Lower leg skin (tissue), 4 donors: ENCODE measurements around the gene VANGL2. TPM values are rescaled to one million over a fixed set of nuclear protein-coding genes. Genes with fewer than 3 reads are reported as not detected.

ENCODE experiments used
- DNase-seq, 2 donors: peaks; one replicate each; pipeline ENCODE4 v3.0.0-alpha.2; 2019; ENCODE audit warnings: low spot score in 2 of 2
- H3K4me3 ChIP-seq: fragments of 200-600 bp; sonication (generic); 2 replicates; pipeline ENCODE4 v1.5.1; 2017; ENCODE audit warnings: mild to moderate bottlenecking, low read depth; ENCODE audit not compliant: poor library complexity, severe bottlenecking
- POLR2A ChIP-seq, 2 donors: fragments of 450-650 bp; IDR thresholded peaks; one replicate each; pipeline ENCODE4 v1.6.1; 2016 to 2017; ENCODE audit warnings: antibody characterized with exemption in 2 of 2, mild to moderate bottlenecking in 1 of 2, moderate library complexity in 1 of 2
- WGBS, 2 donors: methylation state at CpG; one replicate each; pipeline ENCODE4 v1.1.5; 2018; 5-methylcytosine and 5-hydroxymethylcytosine counted together
- intact Hi-C: fragments of 100-400 bp; cut with DNase I; formaldehyde crosslinking; loops from one replicate; pipeline ENCODE4 v1.15.0; 2023; ENCODE audit warnings: low total_unique reads
- total RNA-seq, 4 donors: library from RNA; depleted of rRNA; stranded (reverse); fragments of >200 nt; gene quantifications; one replicate each; pipeline ENCODE4 v1.1.0, GENCODE V29; 2016
- TF ChIP-seq, protein P1 (sequence below), 3 donors: fragments of 450-650 bp; IDR thresholded peaks; one replicate each; pipeline ENCODE4 v1.5.1; 2016; ENCODE audit warnings: antibody characterized with exemption in 3 of 3, mild to moderate bottlenecking in 3 of 3, moderate library complexity in 2 of 3

VANGL2 gene
- total RNA-seq, 4 donors from 2014 or later = 18.7 to 27.3 (median 24.4) TPM

DNA sequence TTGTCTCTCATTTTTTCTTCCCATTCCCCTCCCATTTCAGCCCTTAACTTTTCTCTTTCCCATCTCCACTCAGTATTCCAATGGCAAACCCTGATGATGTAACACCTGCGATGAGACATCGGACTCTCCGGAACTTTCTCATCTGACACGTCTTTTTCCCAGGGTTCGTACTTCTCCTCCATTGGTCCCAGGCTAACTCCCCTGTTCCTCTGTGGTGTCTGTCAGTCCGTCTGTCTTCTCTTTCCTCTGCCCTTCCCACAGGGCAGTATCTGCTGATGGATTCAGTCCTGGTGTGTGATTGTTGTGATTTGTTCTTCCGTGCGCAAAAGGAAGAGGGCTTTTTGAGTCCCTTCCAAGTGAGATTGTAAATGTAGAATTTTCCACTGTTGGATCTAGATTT lies 27.7 kb downstream of the VANGL2 start:
- TF ChIP-seq, protein P1, sequence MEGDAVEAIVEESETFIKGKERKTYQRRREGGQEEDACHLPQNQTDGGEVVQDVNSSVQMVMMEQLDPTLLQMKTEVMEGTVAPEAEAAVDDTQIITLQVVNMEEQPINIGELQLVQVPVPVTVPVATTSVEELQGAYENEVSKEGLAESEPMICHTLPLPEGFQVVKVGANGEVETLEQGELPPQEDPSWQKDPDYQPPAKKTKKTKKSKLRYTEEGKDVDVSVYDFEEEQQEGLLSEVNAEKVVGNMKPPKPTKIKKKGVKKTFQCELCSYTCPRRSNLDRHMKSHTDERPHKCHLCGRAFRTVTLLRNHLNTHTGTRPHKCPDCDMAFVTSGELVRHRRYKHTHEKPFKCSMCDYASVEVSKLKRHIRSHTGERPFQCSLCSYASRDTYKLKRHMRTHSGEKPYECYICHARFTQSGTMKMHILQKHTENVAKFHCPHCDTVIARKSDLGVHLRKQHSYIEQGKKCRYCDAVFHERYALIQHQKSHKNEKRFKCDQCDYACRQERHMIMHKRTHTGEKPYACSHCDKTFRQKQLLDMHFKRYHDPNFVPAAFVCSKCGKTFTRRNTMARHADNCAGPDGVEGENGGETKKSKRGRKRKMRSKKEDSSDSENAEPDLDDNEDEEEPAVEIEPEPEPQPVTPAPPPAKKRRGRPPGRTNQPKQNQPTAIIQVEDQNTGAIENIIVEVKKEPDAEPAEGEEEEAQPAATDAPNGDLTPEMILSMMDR (IDR thresholded peaks at IDR 0.05) = no peak
- TF ChIP-seq POLR2A (IDR thresholded peaks at IDR 0.05) = no peak
- 85 to 86% methylated on average over 8 of the region's 8 CpGs for WGBS, 2 donors
- intact Hi-C loops = no loop called here
- H3K4me3 ChIP-seq = no peak overlapping the region
- no peak for DNase-seq

DNA sequence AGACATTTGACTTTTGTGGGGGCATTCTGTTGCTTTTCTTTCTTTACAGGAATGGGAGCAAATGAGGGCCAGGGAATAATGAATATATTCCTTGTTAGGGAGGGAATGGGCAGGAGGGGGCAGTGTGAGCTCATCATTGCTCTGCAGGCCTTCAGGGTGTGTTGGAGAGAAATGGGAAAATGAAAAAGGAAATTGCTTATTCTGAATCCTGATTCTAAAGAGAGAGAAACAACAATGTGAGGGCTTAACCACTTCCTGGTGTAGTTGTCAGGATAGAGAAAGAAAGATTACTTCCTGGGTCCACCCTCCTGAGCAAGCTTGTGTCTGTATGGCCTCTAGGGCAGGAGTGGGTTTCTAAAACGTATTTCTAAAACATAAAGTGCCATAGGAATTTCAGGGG lies 28.3 kb downstream of the VANGL2 start:
- intact Hi-C loops = no loop called here
- TF ChIP-seq, protein P1 (IDR thresholded peaks at IDR 0.05) = no peak
- no peak for TF ChIP-seq POLR2A (IDR thresholded peaks at IDR 0.05)
- 27 to 69% methylated on average over 1 of the region's 1 CpG for WGBS, 2 donors
- DNase-seq = no peak
- no peak overlapping the region for H3K4me3 ChIP-seq

DNA sequence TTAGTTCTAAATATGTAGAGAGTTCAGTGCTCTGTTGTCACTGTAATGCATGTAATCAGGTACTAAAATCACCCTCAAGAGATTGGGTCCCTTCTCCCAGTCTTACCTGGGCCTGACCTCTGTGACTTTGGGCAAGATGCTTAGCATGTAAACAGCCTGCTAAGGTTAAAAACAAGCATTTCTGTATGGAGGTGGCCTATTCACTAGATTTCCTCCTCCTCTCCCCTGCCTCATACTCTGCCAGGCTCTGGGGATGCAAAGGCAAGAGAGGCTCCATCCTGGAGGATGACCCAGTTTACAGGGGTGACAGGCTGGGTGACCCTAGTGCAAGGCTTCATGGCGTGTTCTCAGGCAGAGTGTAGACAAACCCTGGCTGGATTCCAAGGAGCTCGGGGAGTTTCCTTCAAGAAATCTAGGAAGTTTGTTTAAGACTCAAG lies 28.8 kb downstream of the VANGL2 start:
- no peak for DNase-seq
- no peak overlapping the region for H3K4me3 ChIP-seq
- TF ChIP-seq, protein P1 (IDR thresholded peaks at IDR 0.05) = no peak
- TF ChIP-seq POLR2A (IDR thresholded peaks at IDR 0.05) = no peak
- intact Hi-C loops = no loop called here
- 14 to 25% methylated on average over 2 of the region's 2 CpGs for WGBS, 2 donors

DNA sequence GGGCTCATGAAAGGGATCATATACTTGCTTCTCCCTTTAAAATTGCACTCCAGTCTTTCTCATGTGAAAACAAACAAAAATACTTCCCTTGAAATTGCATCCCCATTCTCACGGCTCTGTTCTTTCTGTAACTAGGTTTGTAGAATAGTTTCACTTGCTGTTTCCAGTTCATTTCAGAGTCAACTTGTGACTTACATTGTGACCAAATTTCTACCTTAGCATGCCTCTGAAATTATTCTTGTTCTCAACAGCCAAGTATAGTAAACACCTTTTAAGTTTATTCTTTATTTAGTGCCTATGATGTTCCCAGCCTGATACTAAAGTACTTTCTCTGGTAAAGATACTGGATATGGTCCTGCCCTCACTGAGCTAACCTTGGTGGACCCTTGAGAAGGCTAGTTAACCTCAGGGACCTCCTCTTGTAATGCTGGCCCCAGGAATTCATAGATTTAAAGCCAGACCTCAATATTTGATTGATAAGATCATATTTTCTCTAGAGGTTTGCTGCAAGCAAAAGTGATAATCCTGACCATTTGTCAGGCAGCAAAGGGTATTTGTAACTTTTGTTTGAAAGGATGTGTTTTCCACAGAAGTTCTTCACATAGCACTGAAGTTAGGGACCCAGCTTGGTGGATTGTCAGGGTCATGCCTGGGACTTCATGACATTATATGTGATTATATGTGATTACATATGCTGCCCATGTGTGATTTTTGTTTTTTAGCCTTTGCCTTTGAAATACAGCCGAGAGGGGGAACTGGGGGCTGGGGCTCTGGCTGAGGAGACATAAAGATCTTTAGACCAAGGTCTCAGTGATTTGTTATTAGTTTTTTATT lies 29.6 kb downstream of the VANGL2 start:
- intact Hi-C loops = no loop called here
- no peak for TF ChIP-seq POLR2A (IDR thresholded peaks at IDR 0.05)
- no peak overlapping the region for H3K4me3 ChIP-seq
- 71% methylated on average over 2 of the region's 2 CpGs for WGBS, 2 donors
- no peak for DNase-seq

DNA sequence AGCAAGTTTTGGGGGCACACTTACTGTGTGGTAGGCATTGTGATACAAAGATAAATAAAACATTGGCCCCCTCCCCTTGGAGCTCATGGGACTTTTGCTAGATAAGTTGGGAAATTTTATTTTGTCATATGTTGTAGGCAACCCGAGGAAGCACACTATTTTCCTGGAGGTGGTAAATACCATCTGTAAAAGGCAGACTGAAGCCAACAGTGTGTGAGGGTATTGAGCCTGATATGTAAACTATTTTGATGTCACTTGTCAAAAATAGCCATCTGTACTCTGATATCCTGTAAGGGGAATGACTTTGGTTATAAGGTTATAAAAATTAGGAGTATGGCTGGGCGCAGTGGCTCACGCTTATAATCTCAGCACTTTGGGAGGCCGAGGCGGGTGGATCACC lies 30.6 kb downstream of the VANGL2 start:
- H3K4me3 ChIP-seq = no peak overlapping the region
- no peak for DNase-seq
- intact Hi-C loops = no loop called here
- TF ChIP-seq, protein P1 (IDR thresholded peaks at IDR 0.05) = no peak
- TF ChIP-seq POLR2A (IDR thresholded peaks at IDR 0.05) = no peak
- WGBS, 2 donors = 86 to 92% methylated on average over 5 of the region's 5 CpGs

DNA sequence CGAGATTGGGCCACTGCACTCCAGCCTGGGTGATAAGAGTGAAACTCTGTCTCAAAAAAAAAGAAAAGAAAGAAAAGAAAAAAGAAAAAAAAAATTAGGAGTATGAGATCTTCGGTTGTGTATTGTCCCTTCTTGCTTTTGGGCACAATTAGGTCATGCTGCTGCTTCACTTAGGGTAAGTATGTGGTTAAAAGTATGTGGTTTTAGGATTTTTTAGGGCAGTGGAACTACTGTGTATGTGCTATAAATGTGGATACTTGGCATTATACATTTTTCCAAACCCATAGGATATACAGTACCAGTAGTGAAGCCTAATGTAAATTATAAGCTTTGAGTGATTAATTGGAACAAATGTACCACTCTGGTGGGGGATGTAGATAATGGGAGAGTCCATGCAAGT lies 31.2 kb downstream of the VANGL2 start:
- no peak for DNase-seq
- WGBS, 2 donors = 92 to 94% methylated on average over 2 of the region's 2 CpGs
- TF ChIP-seq, protein P1 (IDR thresholded peaks at IDR 0.05) = no peak
- TF ChIP-seq POLR2A (IDR thresholded peaks at IDR 0.05) = no peak
- intact Hi-C loops = no loop called here
- H3K4me3 ChIP-seq = no peak overlapping the region
